Measurements from ENCODE around the gene GUCY2F.

GUCY2F gene

GRCh38 chrX:109327251-109327650 lies 154.6 kb downstream of the GUCY2F start:
- no peak for DNase-seq
